ENCODE data around the gene LIMCH1. TPM values are rescaled to one million over a fixed set of nuclear protein-coding genes. Genes with fewer than 3 reads are reported as not detected.

LIMCH1 gene
- total RNA-seq, 1 experiment from 2014 or later, result 3.3 TPM

- no peak overlapping the region for H3K14ac ChIP-seq (ENCODE audit: insufficient read depth, low read length)
- H3K4ac ChIP-seq (ENCODE audit: low read depth, low read length), result no peak overlapping the region
- Mint-ChIP-seq H3K36me3 (ENCODE audit: insufficient read depth in 1 of 3, low read depth in 3 of 3) (no peaks in the 10 kb centered on the region), H3K9me3 (no peaks in the 10 kb centered on the region), H3K4me3 (no peak overlapping the region), H3K27ac (no peak overlapping the region; a peak in 1 of 7 replicates), H3K4me1 (peaks cover 23 to 28% of the 10 kb centered on the region in 2 experiments), H3K27me3 (ENCODE audit: low read depth) (peaks cover 3% of the 10 kb centered on the region; the same call in 1 of the 2 replicates)
- no peaks in the 10 kb centered on the region for H3K9me3 ChIP-seq (ENCODE audit: control insufficient read depth, low read depth, low read length)
- H4K91ac ChIP-seq (ENCODE audit: insufficient read length, low read depth, low read length), result no peak overlapping the region
- H3K27me3 ChIP-seq (ENCODE audit: insufficient read depth, low read length), result no peaks in the 10 kb centered on the region
- H3K4me1 ChIP-seq (ENCODE audit: insufficient read depth, low read length), result no peaks in the 10 kb centered on the region
- no peak overlapping the region for H2AK5ac ChIP-seq (ENCODE audit: insufficient read length, low read length)
- WGBS (ENCODE audit: extremely low coverage, insufficient read length, low lambda C conversion rate), result no CpG with 5 or more reads among the region's 2 CpGs
- H3K18ac ChIP-seq (ENCODE audit: insufficient read length, low read depth, low read length), result no peak overlapping the region
- no peak overlapping the region for H2BK5ac ChIP-seq (ENCODE audit: insufficient read length, low read length)
- H2BK120ac ChIP-seq (ENCODE audit: low read depth, low read length, poor library complexity, severe bottlenecking), result no peak overlapping the region
- H2BK15ac ChIP-seq (ENCODE audit: low read depth, low read length), result no peak overlapping the region
- no peak overlapping the region for H2BK20ac ChIP-seq (ENCODE audit: low read depth, low read length, poor library complexity, severe bottlenecking)
- H3K4me2 ChIP-seq (ENCODE audit: insufficient read depth, insufficient read length, low read length), result no peak overlapping the region
- H3K23ac ChIP-seq (ENCODE audit: insufficient read length, low read depth, low read length), result no peak overlapping the region
- no peaks in the 10 kb centered on the region for H4K20me1 ChIP-seq (ENCODE audit: control insufficient read depth, insufficient read depth, insufficient read length)
- H3K79me1 ChIP-seq (ENCODE audit: insufficient read depth, low read depth, low read length, poor library complexity, severe bottlenecking), result no peaks in the 10 kb centered on the region
- no peak overlapping the region for H3K56ac ChIP-seq (ENCODE audit: insufficient read length, low read depth, low read length)
- no peak overlapping the region for H2AFZ ChIP-seq (ENCODE audit: low read length)
- H4K5ac ChIP-seq (ENCODE audit: insufficient read length, low read depth, low read length), result no peak overlapping the region
- DNase-seq, result no peak
- H3K27ac ChIP-seq (ENCODE audit: insufficient read length, low read depth, low read length), result no peak overlapping the region
- no peak overlapping the region for H2BK12ac ChIP-seq (ENCODE audit: insufficient read length, low read depth, low read length)
- H3K9ac ChIP-seq (ENCODE audit: extremely low read depth, insufficient read length, low read length), result no peak overlapping the region
- no peaks in the 10 kb centered on the region for H3K23me2 ChIP-seq (ENCODE audit: insufficient read length, low read depth, low read length, poor library complexity, severe bottlenecking)
- H3K79me2 ChIP-seq (ENCODE audit: insufficient read depth, low read length), result no peaks in the 10 kb centered on the region
- H4K8ac ChIP-seq (replicated peaks; ENCODE audit: insufficient read length, low read depth, low read length), result no peak overlapping the region
- TF ChIP-seq, protein P1, sequence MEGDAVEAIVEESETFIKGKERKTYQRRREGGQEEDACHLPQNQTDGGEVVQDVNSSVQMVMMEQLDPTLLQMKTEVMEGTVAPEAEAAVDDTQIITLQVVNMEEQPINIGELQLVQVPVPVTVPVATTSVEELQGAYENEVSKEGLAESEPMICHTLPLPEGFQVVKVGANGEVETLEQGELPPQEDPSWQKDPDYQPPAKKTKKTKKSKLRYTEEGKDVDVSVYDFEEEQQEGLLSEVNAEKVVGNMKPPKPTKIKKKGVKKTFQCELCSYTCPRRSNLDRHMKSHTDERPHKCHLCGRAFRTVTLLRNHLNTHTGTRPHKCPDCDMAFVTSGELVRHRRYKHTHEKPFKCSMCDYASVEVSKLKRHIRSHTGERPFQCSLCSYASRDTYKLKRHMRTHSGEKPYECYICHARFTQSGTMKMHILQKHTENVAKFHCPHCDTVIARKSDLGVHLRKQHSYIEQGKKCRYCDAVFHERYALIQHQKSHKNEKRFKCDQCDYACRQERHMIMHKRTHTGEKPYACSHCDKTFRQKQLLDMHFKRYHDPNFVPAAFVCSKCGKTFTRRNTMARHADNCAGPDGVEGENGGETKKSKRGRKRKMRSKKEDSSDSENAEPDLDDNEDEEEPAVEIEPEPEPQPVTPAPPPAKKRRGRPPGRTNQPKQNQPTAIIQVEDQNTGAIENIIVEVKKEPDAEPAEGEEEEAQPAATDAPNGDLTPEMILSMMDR (conservative IDR thresholded peaks at IDR 0.05), result no peak
- no peak overlapping the region for H3T11ph ChIP-seq (ENCODE audit: low read length)
Observed at GRCh38 chr4:41628936-41629335, 91.0 kb downstream of the LIMCH1 start.
